ENCODE results near the gene GATB.

GATB gene

DNA sequence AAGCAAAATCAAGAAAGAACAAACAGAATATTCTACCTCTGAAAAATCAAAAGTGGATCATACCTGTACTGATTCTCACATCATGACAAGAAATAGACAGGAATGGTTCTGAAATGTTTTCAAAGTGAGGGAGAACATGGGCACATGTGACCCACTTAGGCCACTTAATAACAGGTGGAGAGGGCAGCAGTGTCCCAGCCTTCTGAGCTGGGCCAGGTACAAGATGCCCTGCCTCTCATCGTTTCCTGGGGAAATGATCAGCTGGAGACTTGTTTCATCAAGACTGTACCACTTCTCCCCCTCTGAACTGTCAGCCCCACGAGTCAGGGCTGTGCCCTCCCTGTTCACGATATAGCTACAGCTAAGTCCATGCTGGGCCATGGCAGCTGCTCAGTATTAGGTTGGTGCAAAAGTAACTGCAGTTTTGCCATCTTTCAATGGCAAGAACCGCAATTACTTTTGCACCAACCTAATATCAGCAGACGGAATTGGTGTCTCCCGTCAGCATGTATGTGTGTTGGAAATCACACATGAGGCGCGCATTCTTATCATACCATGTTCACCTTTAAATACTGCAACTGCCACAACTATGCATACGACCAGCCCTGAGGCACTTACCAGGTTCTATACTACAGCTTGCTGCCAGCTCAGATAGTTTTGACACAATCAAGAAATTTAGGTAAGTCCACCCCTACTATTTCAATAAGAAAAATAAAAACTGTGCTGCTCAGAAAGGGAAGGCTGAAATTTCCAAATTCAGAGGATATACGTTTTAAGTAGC is 71.4 kb downstream of the GATB start:
- peaks cover 5% of the 10 kb centered on the region; the same call in 1 of the 2 replicates for H3K4me1 ChIP-seq (ENCODE audit: control insufficient read depth, insufficient read depth, low read length)
- H3K27ac ChIP-seq (ENCODE audit: low read depth, low read length) = no peak overlapping the region

DNA sequence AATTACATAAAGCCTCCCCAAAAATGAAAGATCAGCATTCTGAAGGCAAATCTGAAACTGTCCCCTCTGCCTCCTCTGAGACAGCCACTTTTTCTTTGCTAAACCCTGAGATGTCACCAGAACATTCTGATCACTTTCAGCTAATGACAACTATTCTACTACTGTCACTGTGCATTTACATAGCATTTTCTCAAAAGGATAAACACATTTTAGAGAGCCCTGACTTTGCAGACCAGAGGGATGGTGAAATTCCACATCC is 72.1 kb downstream of the GATB start:
- Histone ChIP-seq H3K9me3 (ENCODE audit: control insufficient read depth, insufficient read depth, low read length) (no peaks in the 10 kb centered on the region), H3K36me3 (ENCODE audit: control insufficient read depth, insufficient read depth, low read length) (peaks cover 3% of the 10 kb centered on the region), H3K4me1 (ENCODE audit: control insufficient read depth, insufficient read depth, low read length) (peaks cover 5% of the 10 kb centered on the region; the same call in 1 of the 2 replicates), H3K27me3 (ENCODE audit: control insufficient read depth, insufficient read depth, low read length) (no peaks in the 10 kb centered on the region), H3K4me3 (ENCODE audit: low read depth, low read length) (no peak overlapping the region), H3K27ac (ENCODE audit: low read depth, low read length) (no peak overlapping the region), H3K9ac (ENCODE audit: low read depth, low read length) (no peak overlapping the region)

More for the DNA sequence above, 71.4 kb downstream of the GATB start:
- no peaks in the 10 kb centered on the region for H3K27me3 ChIP-seq (ENCODE audit: control insufficient read depth, insufficient read depth, low read length)
- no peaks in the 10 kb centered on the region for H3K9me3 ChIP-seq (ENCODE audit: control insufficient read depth, insufficient read depth, low read length)
- H3K9ac ChIP-seq (ENCODE audit: low read depth, low read length) = no peak overlapping the region
- peaks cover 3% of the 10 kb centered on the region for H3K36me3 ChIP-seq (ENCODE audit: control insufficient read depth, insufficient read depth, low read length)
- no peak overlapping the region for H3K4me3 ChIP-seq (ENCODE audit: low read depth, low read length)

GRCh38 chr4:151688003-151688784 is 72.6 kb downstream of the GATB start:
- Histone ChIP-seq H3K27me3 (ENCODE audit: control insufficient read depth, insufficient read depth, low read length) (no peaks in the 10 kb centered on the region), H3K36me3 (ENCODE audit: control insufficient read depth, insufficient read depth, low read length) (peaks cover 3% of the 10 kb centered on the region), H3K27ac (ENCODE audit: low read depth, low read length) (no peak overlapping the region), H3K9me3 (ENCODE audit: control insufficient read depth, insufficient read depth, low read length) (no peaks in the 10 kb centered on the region), H3K4me1 (ENCODE audit: control insufficient read depth, insufficient read depth, low read length) (peaks cover 5% of the 10 kb centered on the region; the same call in 1 of the 2 replicates), H3K4me3 (ENCODE audit: low read depth, low read length) (no peak overlapping the region), H3K9ac (ENCODE audit: low read depth, low read length) (no peak overlapping the region)

DNA sequence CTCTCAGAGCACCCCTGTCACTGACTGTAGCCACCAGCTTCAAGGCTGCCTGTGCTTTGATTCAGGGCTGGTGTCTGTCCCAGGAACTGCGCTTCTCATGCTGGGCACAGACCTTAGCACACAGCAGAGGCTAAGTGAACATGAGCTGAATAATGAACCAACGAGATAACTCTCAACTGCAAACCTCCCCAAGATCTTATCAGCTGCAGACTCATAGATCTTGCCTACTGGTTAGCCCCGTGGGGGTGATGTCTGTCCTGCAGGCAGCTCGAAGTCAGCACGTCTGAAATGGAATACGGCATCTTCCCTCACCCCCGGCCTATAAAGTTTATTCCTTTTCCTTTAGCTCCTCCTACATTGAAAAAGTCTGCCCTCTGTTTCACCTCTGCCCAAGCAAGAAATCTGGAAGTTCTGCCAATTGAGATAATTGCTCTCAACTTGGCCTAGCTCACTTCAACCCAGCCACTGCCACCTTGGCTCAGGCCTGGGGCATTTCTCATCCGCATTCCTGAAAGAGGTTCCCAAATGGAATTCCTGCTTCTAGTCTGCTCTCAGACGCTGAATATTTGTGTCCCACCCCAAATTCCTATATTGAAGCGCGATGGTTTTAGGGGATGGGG is 73.7 kb downstream of the GATB start:
- no peaks in the 10 kb centered on the region for H3K27me3 ChIP-seq (ENCODE audit: control insufficient read depth, insufficient read depth, low read length)
- H3K9me3 ChIP-seq (ENCODE audit: control insufficient read depth, insufficient read depth, low read length) = no peaks in the 10 kb centered on the region
- peaks cover 5% of the 10 kb centered on the region; the same call in 1 of the 2 replicates for H3K4me1 ChIP-seq (ENCODE audit: control insufficient read depth, insufficient read depth, low read length)
- H3K4me3 ChIP-seq (ENCODE audit: low read depth, low read length) = no peak overlapping the region
- H3K27ac ChIP-seq (ENCODE audit: low read depth, low read length) = no peak overlapping the region
- H3K9ac ChIP-seq (ENCODE audit: low read depth, low read length) = no peak overlapping the region
- H3K36me3 ChIP-seq (ENCODE audit: control insufficient read depth, insufficient read depth, low read length) = peaks cover 3% of the 10 kb centered on the region

- Histone ChIP-seq H3K9ac (ENCODE audit: low read depth, low read length) (no peak overlapping the region), H3K4me3 (ENCODE audit: low read depth, low read length) (no peak overlapping the region), H3K27ac (ENCODE audit: low read depth, low read length) (no peak overlapping the region), H3K27me3 (ENCODE audit: control insufficient read depth, insufficient read depth, low read length) (no peaks in the 10 kb centered on the region), H3K9me3 (ENCODE audit: control insufficient read depth, insufficient read depth, low read length) (no peaks in the 10 kb centered on the region), H3K4me1 (ENCODE audit: control insufficient read depth, insufficient read depth, low read length) (peaks cover 5% of the 10 kb centered on the region; the same call in 1 of the 2 replicates), H3K36me3 (ENCODE audit: control insufficient read depth, insufficient read depth, low read length) (peaks cover 3% of the 10 kb centered on the region)
These were observed 75.5 kb downstream of the GATB start for GRCh38 chr4:151685303-151685702.

DNA sequence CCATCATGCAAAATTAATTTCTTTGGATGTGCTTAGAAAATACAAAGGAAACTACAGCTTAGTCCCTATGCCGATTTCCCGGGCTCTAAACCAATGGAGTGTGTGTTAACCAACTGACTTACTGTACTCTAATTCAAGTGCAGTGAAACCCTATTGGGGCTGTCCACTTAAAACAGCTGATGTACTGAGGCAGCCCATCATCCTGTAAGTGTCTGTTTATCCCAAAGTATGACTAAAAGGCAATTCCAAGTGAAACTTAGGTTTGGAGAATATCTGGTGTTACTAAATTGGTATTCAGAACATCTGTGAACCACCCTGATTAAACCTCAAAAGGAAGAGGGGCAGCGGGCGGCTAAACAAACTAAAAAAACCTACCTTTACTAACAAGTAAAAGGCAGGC is 79.7 kb downstream of the GATB start:
- H3K9ac ChIP-seq (ENCODE audit: low read depth, low read length) = no peak overlapping the region

DNA sequence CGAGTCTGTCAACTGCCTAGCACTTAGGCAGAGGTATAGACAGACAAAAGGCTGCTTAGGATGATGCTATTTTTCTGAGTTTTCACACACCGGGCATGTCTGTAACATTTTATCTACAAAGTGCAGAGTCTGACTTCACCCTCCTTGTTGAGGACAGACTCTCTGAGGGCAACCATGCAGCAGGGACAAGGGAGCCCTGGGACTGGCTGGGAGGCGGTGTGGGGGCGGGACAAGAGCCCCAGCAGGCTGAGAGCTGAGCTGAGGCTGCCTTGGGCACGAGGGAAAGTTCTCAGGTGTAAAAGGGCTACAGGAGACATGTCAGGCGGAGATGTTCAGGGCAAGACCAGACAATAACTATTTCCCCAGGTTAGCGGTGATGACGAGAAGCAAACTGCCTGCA is 81.6 kb downstream of the GATB start:
- Histone ChIP-seq H3K4me1 (ENCODE audit: control insufficient read depth, insufficient read depth, low read length) (peaks cover 9% of the 10 kb centered on the region; the same call in 1 of the 2 replicates), H3K27me3 (ENCODE audit: control insufficient read depth, insufficient read depth, low read length) (no peaks in the 10 kb centered on the region), H3K9me3 (ENCODE audit: control insufficient read depth, insufficient read depth, low read length) (no peaks in the 10 kb centered on the region), H3K4me3 (ENCODE audit: low read depth, low read length) (no peak overlapping the region), H3K27ac (ENCODE audit: low read depth, low read length) (no peak overlapping the region), H3K36me3 (ENCODE audit: control insufficient read depth, insufficient read depth, low read length) (no peaks in the 10 kb centered on the region; the same call in 1 of the 2 replicates), H3K9ac (ENCODE audit: low read depth, low read length) (no peak overlapping the region)

More for the DNA sequence above, 79.7 kb downstream of the GATB start:
- Histone ChIP-seq H3K4me1 (ENCODE audit: control insufficient read depth, insufficient read depth, low read length) (no peaks in the 10 kb centered on the region), H3K27me3 (ENCODE audit: control insufficient read depth, insufficient read depth, low read length) (no peaks in the 10 kb centered on the region), H3K27ac (ENCODE audit: low read depth, low read length) (no peak overlapping the region), H3K4me3 (ENCODE audit: low read depth, low read length) (no peak overlapping the region), H3K9me3 (ENCODE audit: control insufficient read depth, insufficient read depth, low read length) (no peaks in the 10 kb centered on the region), H3K36me3 (ENCODE audit: control insufficient read depth, insufficient read depth, low read length) (no peaks in the 10 kb centered on the region; the same call in 1 of the 2 replicates)

DNA sequence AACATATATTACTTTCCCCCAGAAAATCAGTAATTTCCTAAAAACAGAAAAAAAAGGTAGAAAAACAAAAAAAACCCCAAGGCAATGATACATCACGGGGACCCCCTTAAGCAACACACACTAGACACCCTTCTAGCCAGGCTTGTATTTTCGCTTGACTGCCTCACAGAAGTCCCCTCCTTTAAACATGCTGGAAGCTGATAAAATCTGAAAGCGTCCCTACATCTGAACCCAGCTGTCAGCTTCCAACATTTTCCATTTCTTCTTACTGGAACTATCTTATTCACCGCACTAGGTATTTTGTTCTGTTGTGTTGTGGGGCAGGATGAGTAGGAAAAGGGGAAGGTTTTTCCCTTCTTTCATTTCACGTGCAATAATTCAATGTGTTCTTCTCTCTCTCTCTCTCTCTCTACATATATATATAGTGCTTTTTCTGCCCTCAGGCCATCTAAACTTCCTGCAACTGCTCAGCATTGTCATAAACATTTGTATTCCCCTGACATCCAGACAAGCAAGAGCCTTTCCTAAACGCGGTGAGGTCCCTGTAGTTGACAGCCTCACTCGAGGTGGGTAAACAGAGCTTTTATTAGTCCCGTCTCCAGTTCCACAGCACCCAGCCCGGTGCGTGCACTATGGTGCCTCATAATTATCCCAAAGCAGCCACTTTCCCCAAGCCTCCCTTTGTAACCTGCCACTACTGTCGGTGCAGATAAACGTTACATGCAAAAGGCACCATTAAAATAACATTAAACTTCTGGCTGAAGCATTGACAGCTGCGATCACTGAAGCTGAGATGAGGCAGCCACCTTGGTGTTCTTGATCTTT is 82.5 kb downstream of the GATB start:
- Histone ChIP-seq H3K4me3 (ENCODE audit: low read depth, low read length) (no peak overlapping the region), H3K27ac (ENCODE audit: low read depth, low read length) (no peak overlapping the region), H3K9ac (ENCODE audit: low read depth, low read length) (no peak overlapping the region), H3K4me1 (ENCODE audit: control insufficient read depth, insufficient read depth, low read length) (peaks cover 9% of the 10 kb centered on the region; the same call in 1 of the 2 replicates), H3K36me3 (ENCODE audit: control insufficient read depth, insufficient read depth, low read length) (no peaks in the 10 kb centered on the region; the same call in 1 of the 2 replicates), H3K9me3 (ENCODE audit: control insufficient read depth, insufficient read depth, low read length) (no peaks in the 10 kb centered on the region), H3K27me3 (ENCODE audit: control insufficient read depth, insufficient read depth, low read length) (no peaks in the 10 kb centered on the region)

DNA sequence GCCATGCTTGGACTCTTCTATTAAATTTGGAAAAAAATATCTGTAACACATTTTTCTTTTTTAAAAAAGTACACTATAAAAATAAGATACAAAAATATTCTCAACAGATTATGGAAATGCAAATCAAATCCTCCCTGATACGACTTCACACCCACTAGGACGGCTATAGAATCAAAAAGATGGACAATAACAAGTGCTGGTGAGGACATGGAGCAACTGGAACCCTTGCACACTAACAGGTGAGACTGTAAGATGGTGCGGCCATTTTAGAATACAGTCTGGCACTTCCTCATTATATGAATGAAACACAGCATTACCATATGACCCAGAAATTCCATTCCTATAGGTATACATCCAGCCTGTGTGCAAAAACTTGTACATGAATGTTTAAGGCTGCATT is 83.6 kb downstream of the GATB start:
- H3K27ac ChIP-seq (ENCODE audit: low read depth, low read length) = no peak overlapping the region
- H3K36me3 ChIP-seq (ENCODE audit: control insufficient read depth, insufficient read depth, low read length) = no peaks in the 10 kb centered on the region; the same call in 1 of the 2 replicates
- H3K9ac ChIP-seq (ENCODE audit: low read depth, low read length) = no peak overlapping the region
- no peaks in the 10 kb centered on the region for H3K27me3 ChIP-seq (ENCODE audit: control insufficient read depth, insufficient read depth, low read length)
- no peaks in the 10 kb centered on the region for H3K9me3 ChIP-seq (ENCODE audit: control insufficient read depth, insufficient read depth, low read length)
- peaks cover 9% of the 10 kb centered on the region; the same call in 1 of the 2 replicates for H3K4me1 ChIP-seq (ENCODE audit: control insufficient read depth, insufficient read depth, low read length)
- H3K4me3 ChIP-seq (ENCODE audit: low read depth, low read length) = no peak overlapping the region

- peaks cover 9% of the 10 kb centered on the region; the same call in 1 of the 2 replicates for H3K4me1 ChIP-seq (ENCODE audit: control insufficient read depth, insufficient read depth, low read length)
- no peak overlapping the region for H3K27ac ChIP-seq (ENCODE audit: low read depth, low read length)
- H3K9ac ChIP-seq (ENCODE audit: low read depth, low read length) = no peak overlapping the region
- no peak overlapping the region for H3K4me3 ChIP-seq (ENCODE audit: low read depth, low read length)
- H3K27me3 ChIP-seq (ENCODE audit: control insufficient read depth, insufficient read depth, low read length) = no peaks in the 10 kb centered on the region
- H3K9me3 ChIP-seq (ENCODE audit: control insufficient read depth, insufficient read depth, low read length) = no peaks in the 10 kb centered on the region
- no peaks in the 10 kb centered on the region; the same call in 1 of the 2 replicates for H3K36me3 ChIP-seq (ENCODE audit: control insufficient read depth, insufficient read depth, low read length)
These were observed 84.5 kb downstream of the GATB start for GRCh38 chr4:151676301-151676700.

Data from HUES48 (cell line).